K562 (cell line): ENCODE data around the gene RNF41. TPM values are rescaled to one million over a fixed set of nuclear protein-coding genes. Genes with fewer than 3 reads are reported as not detected.

Experiments
- AFF4 ChIP-seq: sonication (generic); formaldehyde crosslinking; IDR thresholded peaks from 2 replicates; pipeline ENCODE4 v1.8.0; 2023; ENCODE audit warnings: mild to moderate bottlenecking, missing genetic modification reagents
- CC2D1A ChIP-seq: fragments of 450-650 bp; IDR thresholded peaks from 2 replicates; pipeline ENCODE4 v1.6.1; 2017; ENCODE audit warnings: mild to moderate bottlenecking
- CHD4 ChIP-seq: fragments of 200-600 bp; sonication (generic); IDR thresholded peaks from 3 replicates; pipeline ENCODE4 v1.6.1; 2012; ENCODE audit warnings: low read depth, mild to moderate bottlenecking, mixed read lengths, low read length, inconsistent platforms; ENCODE audit not compliant: insufficient read depth, insufficient replicate concordance, poor library complexity, severe bottlenecking
- E2F1 ChIP-seq: sonication (generic); formaldehyde crosslinking; IDR thresholded peaks from 2 replicates; pipeline ENCODE4 v1.8.1; 2023; ENCODE audit warnings: mild to moderate bottlenecking, missing genetic modification reagents, moderate library complexity
- HDAC3 ChIP-seq: fragments of 450-650 bp; IDR thresholded peaks from 2 replicates; pipeline ENCODE4 v1.6.1; 2018; ENCODE audit warnings: borderline replicate concordance, mild to moderate bottlenecking, moderate library complexity; ENCODE audit not compliant: partially characterized antibody
- NONO ChIP-seq, 2 experiments: fragments of 200-400 bp in 1 of 2; fragments of 450-650 bp in 1 of 2; formaldehyde crosslinking in 1 of 2; IDR thresholded peaks; 2 replicates each; pipeline ENCODE4 v1.6.1; 2017; ENCODE audit warnings: low read depth in 2 of 2, mild to moderate bottlenecking in 2 of 2, moderate library complexity in 2 of 2, low read length in 1 of 2
- OTX1 ChIP-seq: fragments of 450-650 bp; formaldehyde crosslinking; IDR thresholded peaks from 2 replicates; pipeline ENCODE4 v1.4.0; 2022; ENCODE audit warnings: mild to moderate bottlenecking
- PYGO2 ChIP-seq: fragments of 450-650 bp; IDR thresholded peaks from 2 replicates; pipeline ENCODE4 v1.6.1; 2016; ENCODE audit warnings: mild to moderate bottlenecking, missing genetic modification characterization, moderate library complexity, missing compliant biosample characterization
- RB1 ChIP-seq: fragments of 450-650 bp; IDR thresholded peaks from 2 replicates; pipeline ENCODE4 v1.6.1; 2017; ENCODE audit warnings: low read depth, mild to moderate bottlenecking
- RBFOX2 ChIP-seq: fragments of 200-400 bp; formaldehyde crosslinking; IDR thresholded peaks from 2 replicates; pipeline ENCODE4 v1.6.1; 2017; ENCODE audit warnings: low read depth, mild to moderate bottlenecking, low read length, moderate library complexity
- SRSF1 ChIP-seq: fragments of 200-400 bp; formaldehyde crosslinking; IDR thresholded peaks from 2 replicates; pipeline ENCODE4 v1.6.1; 2017; ENCODE audit warnings: mild to moderate bottlenecking, low read depth, low read length, moderate library complexity
- TARDBP ChIP-seq: fragments of 450-650 bp; IDR thresholded peaks from 2 replicates; pipeline ENCODE4 v1.6.1; 2016
- ZBTB1 ChIP-seq: sonication (generic); formaldehyde crosslinking; IDR thresholded peaks from 2 replicates; pipeline ENCODE4 v1.8.1; 2023; ENCODE audit warnings: missing genetic modification reagents, low read depth, mild to moderate bottlenecking, borderline replicate concordance
- ZEB2 ChIP-seq: fragments of 450-650 bp; IDR thresholded peaks from 2 replicates; pipeline ENCODE4 v1.6.1; 2016
- ZNF217 ChIP-seq: sonication (generic); formaldehyde crosslinking; IDR thresholded peaks from 2 replicates; pipeline ENCODE4 v1.8.0; 2022; ENCODE audit warnings: mild to moderate bottlenecking, missing genetic modification reagents
- ZNF282 ChIP-seq: sonication (generic); formaldehyde crosslinking; IDR thresholded peaks from 2 replicates; pipeline ENCODE4 v1.8.1; 2023; ENCODE audit warnings: missing genetic modification reagents
- ZNF311 ChIP-seq: fragments of 250-450 bp; sonication (Bioruptor Pico); IDR thresholded peaks from 2 replicates; pipeline ENCODE4 v1.4.0; 2020; ENCODE audit warnings: mild to moderate bottlenecking, moderate library complexity
- ZNF592 ChIP-seq: fragments of 450-650 bp; IDR thresholded peaks from 2 replicates; pipeline ENCODE4 v1.6.1; 2017; ENCODE audit warnings: antibody characterized with exemption, mild to moderate bottlenecking
- ZNF785 ChIP-seq: fragments of 250-450 bp; sonication (Bioruptor Pico); IDR thresholded peaks from 2 replicates; pipeline ENCODE4 v1.4.0; 2020; ENCODE audit warnings: mild to moderate bottlenecking
- polyA plus RNA-seq, 8 experiments: library from polyadenylated mRNA; depleted of rRNA in 4 of 8; stranded (reverse) in 5 of 8; unstranded in 3 of 8; fragments of >200 nt; fragmentation: Nextera tagmentation in 2 of 8; fragmentation: Illumina TruSeq in 1 of 8; extraction: Ambion mirVana in 2 of 8; extraction: Trizol in 1 of 8; gene quantifications; 2 replicates each; pipeline versions ENCODE4 v1.2.1 to v1.2.3, GENCODE V29; 2011 to 2014; ENCODE audit warnings: inconsistent platforms in 1 of 8, missing spikeins in 1 of 8
- total RNA-seq, 7 experiments: library from RNA; depleted of rRNA in 6 of 7; stranded (reverse); fragments of >200 nt in 6 of 7; fragmentation: Illumina TruSeq in 2 of 7; extraction: Trizol in 2 of 7; gene quantifications; 2 replicates each; pipeline versions ENCODE4 v1.2.1 to v1.2.3, GENCODE V29; 2011 to 2021; ENCODE audit warnings: low replicate concordance in 1 of 7

Gene RNF41
- total and polyA plus RNA-seq, 9 of the 15 experiments (the other 6 are each of a cell fraction or from before 2014, with no cell fraction given): 28.2 to 46.8 (median 33.8) TPM

GRCh38 chr12:56158029-56158925 lies 63.4 kb downstream of the RNF41 start, which contains the start of gene MYL6 (continued):
- peak; percentile 78 for TF ChIP-seq AFF4
- TF ChIP-seq ZEB2: peak; percentile 85
- TF ChIP-seq ZBTB1 (CRISPR knock-in tag): no peak
- no peak for TF ChIP-seq ZNF785
- no peak for TF ChIP-seq ZNF217
- TF ChIP-seq PYGO2 (tag): peak; percentile 60; the same call in 1 of the 2 replicates
- no peak for TF ChIP-seq ZNF592
- TF ChIP-seq HDAC3: no peak
- TF ChIP-seq RB1: peak; percentile 20; the same call in 1 of the 2 replicates
- no peak for TF ChIP-seq TARDBP
- TF ChIP-seq SRSF1: no peak
- TF ChIP-seq ZNF282: no peak
- TF ChIP-seq ZNF311 (CRISPR knock-in tag): peak; percentile 76
- TF ChIP-seq E2F1: 0 out of 2 replicates have a peak, but pooled peaks have one; percentile 26
- no peak for TF ChIP-seq CHD4
- TF ChIP-seq OTX1 (CRISPR knock-in tag): peak; percentile 99
- TF ChIP-seq RBFOX2: peak; percentile 96
- TF ChIP-seq NONO (IDR thresholded peaks at IDR 0.05; ENCODE audit: low read depth in 2 of 2, low read length in 1 of 2): 0 out of 4 replicates have a peak, but pooled peaks of 1 of the 2 experiments have one; percentile 38
- TF ChIP-seq CC2D1A: peak; percentile 61
